Measurements from ENCODE around the gene ELN. TPM values are rescaled to one million over a fixed set of nuclear protein-coding genes. Genes with fewer than 3 reads are reported as not detected.

Gene ELN
- total and polyA plus RNA-seq, 2 of the 8 experiments (the other 6 are each of a cell fraction or from before 2014, with no cell fraction given): 5.1 to 5.6 TPM

DNA sequence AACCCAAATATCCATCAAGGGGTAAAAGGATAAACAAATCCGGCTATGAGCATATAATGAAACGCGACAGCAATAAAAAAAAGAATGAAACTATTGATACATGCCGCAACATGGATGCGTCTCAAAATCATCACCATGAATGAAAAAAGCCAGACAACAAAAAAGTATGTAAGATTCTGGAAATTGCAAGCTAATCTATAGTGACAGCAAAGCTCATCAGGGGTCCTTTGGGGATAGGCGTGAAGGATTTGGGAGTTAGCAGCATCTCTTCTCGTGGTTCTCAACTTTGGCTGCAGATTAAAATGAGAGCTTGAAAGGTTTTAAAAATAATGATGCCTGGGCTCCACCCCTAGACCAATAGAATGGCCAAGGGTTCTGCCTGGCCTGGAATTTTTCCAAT lies 46.0 kb upstream of the ELN start (continued):
- TF ChIP-seq YY1 (IDR thresholded peaks at IDR 0.05; ENCODE audit: low read depth, low read length) (no peak), RBBP5 (IDR thresholded peaks at IDR 0.05; ENCODE audit: borderline replicate concordance, low read depth, low read length) (no peak), CHD2 (IDR thresholded peaks at IDR 0.05; ENCODE audit: low read length) (no peak), KDM5A (IDR thresholded peaks at IDR 0.05; ENCODE audit: low read length) (no peak), PHF8 (conservative IDR thresholded peaks at IDR 0.05; ENCODE audit: low read depth, low read length) (no peak), CHD1 (IDR thresholded peaks at IDR 0.05; ENCODE audit: low read depth, low read length) (no peak)
